GM19455 (cell line): Measurements from ENCODE around the gene CPEB1.
"Not testable (repeated sequence)": the region's sequence is repeated elsewhere in the genome, so short reads cannot be mapped to it uniquely, and the experiment has no call there.

Experiments
- ATAC-seq: cut with Tn5 transposase; IDR thresholded peaks from one replicate; pipeline ENCODE4 v1.9.1; 2021; ENCODE audit not compliant: unreplicated experiment

Gene CPEB1

GRCh38 chr15:82649226-82649999 lies 2.2 kb upstream of the CPEB1 start:
- ATAC-seq, result no peak

- ATAC-seq, result no peak
Observed at GRCh38 chr15:82648257-82649103, 1.3 kb upstream of the CPEB1 start.

DNA sequence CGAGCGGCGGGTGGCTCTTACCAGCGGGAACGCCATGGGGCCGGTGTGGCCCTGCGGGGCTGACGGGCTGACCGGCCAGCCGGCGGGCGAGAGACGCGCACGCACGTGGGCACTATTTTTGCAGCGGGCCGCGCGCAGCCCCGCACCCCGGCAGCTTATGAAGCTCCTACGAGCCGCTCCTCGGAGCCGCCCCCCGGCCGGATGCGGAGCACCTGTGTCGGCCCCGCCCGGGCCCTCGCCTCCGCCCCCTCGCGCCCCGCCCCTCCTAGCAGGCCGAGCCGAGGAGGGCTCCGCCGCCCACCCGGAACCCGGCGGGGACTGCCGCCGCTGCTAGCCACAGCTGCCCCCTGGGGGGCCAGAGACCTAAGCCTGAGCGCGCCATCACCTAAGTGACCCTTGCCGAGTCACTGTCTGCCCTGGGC lies 683 bp upstream of the CPEB1 start:
- ATAC-seq, result peak; percentile 44

DNA sequence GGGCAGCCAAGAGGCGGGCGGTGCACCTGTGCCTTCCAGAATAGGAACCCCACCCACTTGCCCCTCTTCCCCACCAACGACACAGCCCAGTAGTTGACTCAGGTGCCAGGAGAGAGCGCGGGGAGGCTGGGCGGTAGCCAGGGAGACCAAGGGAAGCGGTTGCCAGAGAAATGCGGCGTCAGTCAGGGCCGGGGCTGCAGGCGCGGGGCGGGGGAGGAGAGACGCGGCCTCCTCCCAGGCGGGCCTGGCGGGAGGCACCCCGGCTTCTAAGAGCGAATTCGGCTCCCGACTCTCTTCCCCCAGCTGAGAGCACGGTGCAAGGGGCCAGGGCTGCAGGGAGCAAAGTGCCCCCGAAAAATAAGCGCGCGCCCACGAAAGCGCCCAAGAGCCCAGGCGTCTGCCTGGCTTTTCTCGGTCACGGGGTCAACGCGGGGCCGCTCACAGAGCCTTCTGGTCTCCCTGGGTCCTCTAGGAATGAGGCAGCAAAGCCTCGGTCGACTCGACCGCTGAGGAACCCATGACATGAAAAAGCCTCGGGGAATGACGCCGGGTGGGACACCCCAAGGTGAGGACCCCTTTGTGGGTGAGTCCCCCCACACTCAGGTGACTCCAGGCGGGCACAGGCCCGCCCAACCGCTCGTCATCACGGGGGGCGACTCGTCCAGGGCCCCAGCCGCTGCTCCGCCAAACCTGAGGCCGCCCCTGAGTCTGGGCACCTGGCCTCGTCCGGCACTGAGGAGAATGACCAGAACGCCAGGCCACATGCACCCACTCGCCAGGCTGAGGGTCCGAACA lies 716 bp downstream of the CPEB1 start:
- ATAC-seq, result no peak

DNA sequence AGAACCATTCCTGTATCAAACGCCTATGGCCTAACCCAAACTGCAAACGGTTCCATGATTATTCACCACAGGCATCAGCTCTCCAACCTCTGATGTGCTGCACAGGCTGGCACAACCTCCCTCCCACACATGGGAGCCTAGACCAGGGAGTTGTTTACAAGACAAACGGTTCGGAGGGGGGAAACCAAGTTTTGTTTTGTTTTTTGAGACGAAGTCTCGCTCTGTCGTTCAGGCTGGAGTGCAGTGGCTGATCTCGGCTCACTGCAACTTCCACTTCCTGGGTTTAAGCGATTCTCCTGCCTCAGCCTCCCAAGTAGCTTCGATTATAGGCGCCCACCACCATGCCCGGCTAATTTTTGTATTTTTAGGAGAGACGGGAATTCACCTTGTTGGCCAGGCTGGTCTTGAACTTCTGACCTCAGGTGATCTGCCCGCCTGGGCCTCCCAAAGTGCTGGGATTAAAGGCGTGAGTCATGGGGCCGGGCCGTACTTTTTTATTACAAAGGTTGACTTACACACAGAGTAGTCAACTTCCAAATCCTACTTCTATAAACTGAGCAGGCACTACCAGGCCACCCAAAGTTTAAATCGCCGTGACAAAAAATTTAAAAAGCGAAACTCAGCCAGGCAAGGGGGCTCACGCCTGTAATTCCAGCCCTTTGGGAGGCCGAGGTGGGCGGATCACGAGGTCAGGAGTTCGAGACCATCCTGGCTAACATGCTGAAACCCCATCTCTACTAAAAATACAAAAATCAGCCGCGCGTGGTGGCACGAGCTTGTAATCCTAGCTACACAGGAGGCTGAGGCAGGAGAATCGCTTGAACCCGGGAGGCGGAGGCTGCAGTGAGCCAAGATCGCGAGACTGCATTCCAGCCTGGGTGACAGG lies 2.0 kb downstream of the CPEB1 start:
- not testable (repeated sequence) for ATAC-seq

GRCh38 chr15:82643992-82644391 lies 3.2 kb downstream of the CPEB1 start:
- no peak for ATAC-seq

DNA sequence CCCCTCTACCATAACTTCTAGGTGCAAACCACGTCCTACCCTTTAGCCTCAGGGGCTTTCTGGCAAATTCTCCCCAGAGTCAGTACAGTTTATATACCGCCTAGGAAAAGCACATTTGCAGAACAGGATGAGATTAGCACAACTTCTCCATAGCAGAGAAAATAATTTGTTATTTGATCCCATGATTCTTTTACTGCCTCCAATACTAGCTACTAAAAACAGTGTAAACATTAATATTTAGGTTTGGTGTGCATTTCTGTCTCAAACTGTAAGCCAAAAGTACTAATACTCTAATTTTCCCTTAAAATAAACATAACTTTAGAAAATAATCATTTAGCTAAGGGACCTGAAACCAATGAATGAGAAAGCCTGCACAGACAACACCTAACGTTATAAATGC lies 4.5 kb downstream of the CPEB1 start:
- ATAC-seq, result no peak

DNA sequence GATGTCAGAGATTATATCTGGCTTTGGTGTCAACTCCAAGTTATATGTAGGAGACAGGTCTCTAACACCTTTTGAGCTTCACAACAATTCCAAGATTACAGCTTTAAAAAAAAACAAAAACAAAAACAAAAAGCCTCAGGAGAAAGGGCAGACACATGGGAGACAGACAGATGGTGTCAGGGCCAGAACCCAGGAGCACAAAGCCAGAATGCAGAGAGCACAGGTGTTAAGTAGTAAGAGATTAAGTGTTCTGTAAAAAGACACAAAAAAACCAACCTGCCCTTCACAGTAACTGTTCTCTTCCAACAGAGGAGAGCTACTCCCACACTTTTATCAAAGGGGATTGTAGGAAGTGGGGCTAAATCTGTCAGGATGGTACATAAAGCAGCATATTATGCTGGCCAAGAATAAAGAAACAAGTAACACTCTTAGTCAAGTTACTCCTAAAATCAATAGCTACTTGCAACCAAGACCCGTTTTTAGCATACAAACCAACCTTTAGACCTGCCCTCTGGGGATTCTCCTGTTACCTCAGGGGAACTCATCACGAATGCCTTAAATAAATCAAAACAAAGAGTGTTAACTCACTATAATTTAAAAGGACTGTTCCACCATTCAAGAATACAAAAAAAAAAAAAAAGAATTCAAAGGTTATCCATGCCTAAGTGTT lies 5.9 kb downstream of the CPEB1 start:
- ATAC-seq, result no peak

DNA sequence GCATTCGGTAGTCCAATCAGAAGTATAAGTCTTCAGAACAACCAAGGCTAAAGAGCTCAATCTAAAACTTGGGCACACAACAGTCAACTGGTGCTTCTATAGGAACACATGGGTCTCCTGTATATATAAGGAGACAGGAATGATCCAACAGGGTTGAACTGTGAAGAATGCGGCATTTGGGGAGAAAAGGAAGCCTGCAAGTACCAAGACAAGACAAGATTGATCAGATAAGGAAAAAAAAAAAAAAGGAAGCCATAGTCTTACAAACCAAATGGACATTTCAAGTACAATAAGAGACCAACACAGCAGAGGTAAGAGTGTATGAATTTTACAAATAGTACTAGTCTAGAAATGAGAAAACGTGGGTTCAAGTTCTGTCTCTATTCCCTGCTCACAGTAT lies 6.5 kb downstream of the CPEB1 start:
- no peak for ATAC-seq

DNA sequence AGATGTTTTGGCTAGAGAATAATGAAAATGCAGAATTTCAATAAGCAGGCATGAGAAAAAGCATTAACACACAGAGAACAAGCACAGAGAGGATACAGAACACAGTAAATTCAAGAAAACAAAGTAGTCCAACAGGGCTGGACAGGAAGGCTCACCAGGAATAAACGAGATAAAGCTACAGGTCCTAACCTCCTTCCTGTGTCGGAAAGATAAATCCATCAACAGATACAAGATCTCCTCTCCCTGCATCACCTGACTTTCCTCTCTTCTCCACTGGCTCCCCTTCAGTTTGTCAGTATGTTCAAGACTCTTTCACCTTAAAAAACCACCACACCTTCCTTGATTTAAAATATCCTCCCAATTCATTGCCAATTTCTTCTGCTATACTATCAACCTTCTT lies 11.4 kb downstream of the CPEB1 start:
- no peak for ATAC-seq

DNA sequence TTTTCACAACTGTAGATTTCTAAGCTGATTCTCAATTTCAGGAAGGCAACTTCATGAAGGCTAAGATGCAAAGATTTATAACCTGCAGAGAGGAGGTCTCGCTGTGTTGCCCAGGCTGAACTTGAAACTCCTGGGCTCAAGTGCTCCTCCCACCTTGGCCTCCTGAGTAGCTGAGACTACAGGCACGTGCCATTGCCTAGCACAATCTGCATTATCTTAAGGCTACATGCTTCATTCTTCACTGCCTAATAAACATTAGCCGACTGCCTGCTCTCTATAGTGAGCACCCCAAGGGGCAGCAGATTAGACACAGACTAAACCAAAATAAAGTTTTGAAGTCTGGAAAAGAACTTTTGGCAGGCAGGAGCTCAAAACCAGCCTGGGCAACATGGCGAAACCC lies 17.1 kb downstream of the CPEB1 start:
- no peak for ATAC-seq

DNA sequence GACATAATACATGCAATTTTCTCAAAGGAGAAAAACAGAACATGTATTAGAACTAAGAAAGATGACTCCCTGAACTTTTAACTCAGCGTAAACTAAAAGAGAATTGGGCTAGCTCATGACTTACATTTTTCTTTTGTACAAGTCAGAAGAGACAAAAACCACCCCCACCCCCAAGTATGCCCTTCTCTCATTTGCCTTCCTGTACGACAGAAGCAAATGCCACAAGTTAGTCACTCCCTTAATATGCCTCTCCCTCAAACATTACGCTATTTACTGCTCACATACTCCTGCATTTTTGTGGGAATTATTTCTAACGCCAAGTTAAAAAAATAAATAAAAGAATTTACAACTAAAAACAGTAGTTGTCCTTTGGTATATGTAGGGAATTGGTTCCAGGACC lies 22.0 kb downstream of the CPEB1 start:
- no peak for ATAC-seq

DNA sequence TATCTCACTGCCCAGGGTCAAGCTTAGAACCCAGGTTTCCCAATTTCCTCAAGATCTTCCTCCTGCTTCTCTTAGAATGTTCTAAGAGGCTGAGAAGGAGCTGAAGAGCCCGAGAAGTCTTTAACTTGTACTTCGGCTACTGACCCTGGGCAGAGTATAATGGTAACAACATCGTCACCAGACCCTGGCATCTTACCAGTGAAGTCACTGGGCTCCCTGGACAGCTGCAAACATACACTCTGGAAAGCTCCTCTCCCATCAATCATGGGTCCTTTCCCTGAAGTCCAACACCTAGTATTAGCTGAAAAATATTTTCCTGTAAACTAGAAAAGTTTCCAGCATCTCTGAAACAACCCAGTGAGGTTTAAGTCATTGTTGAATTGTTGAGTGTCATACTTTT lies 22.7 kb downstream of the CPEB1 start:
- no peak for ATAC-seq

DNA sequence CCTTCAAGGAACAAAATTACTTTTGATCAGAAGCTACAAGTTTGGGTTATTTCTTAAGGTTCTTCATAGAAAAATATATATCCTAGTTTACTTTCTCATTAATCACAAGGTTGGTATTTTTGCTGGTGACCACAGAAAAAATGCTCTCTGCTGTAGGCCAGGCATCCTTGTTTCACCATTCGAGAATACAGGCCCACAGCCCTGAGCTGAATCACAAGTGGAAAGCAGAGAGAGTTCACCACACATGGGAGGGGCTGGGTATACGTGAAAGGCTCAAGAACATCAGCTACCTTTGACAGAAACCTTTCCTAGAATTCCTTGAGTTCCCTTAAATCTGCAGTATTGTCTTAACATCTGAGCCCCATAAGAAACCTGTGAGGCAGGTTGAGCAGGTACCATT lies 23.2 kb downstream of the CPEB1 start:
- no peak for ATAC-seq

DNA sequence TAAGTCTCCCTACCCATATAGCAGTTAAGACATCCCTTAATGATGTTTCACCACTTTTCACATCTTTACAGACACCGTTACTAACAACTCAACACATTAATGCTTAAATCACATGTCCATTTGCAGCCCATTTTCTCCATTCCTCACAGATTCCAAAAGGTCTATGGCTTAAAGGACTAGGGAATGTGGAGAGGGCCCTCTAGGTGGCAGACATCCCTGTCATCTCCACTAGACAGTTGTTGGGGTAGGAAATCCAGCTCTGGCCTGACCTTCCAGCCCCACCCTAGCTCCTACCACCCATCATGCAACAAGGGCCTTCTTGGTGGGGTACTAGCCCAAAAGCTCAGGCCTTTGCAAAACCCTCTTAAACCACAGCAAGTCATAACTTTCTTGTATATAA lies 25.2 kb downstream of the CPEB1 start:
- no peak for ATAC-seq

DNA sequence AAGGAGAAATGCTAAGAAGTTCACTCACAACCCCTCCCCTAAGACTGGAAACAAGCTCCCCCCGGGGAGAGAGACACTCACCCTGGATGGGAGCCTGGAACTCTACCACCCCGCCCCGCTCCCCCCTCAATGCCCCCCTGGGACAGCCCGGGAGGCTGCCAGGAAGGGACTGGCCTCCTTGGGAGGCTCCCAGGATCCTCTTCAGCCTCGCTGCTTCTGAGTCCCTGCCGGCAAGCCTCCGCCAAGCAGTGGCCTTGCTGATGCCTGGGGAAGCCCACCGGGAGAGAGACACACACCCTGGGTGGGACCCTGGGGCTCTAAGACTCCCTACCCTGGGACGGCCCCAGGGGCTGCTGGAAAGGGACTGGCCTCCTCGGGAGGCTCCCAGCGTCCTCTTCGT lies 33.4 kb downstream of the CPEB1 start:
- no peak for ATAC-seq

DNA sequence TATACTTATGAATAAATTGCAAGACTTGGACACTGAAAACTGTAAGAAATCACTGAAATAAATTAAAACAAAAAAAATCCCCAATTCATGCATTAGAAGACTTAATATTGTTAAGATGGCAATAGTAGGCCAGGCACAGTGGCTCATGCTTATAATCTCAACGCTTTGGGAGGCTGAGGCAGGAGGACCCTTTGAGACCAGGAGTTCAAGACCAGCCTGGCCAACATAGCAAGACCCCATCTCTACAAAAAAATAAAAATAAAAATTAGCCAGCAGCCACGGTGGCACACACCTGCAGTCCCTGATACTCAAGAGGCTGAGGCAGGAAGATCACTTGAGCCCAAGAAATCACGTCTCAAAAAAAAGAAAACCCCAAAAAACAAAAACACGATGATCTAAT lies 35.8 kb downstream of the CPEB1 start:
- ATAC-seq, result no peak

GRCh38 chr15:82602195-82602594 lies 45.0 kb downstream of the CPEB1 start:
- ATAC-seq, result no peak

DNA sequence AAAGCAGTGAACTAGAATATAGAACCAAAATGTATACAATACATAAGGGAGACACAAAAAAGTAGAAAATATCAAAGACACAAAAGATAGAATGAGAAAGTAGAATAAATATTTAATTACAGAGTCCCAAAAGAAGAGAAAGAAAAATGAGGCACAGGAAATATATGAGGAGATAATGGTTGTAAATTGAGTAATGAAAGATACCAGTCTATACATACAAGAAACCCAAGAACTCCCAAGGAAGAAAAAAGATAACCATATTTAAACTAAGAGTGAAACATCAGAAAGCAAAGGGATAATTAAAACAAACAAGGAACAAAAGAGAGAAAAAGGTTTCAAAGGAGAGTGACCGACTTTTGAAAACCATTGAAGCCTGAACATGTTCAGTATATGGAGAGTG lies 47.3 kb downstream of the CPEB1 start:
- no peak for ATAC-seq

GRCh38 chr15:82597815-82598214 lies 49.3 kb downstream of the CPEB1 start:
- no peak for ATAC-seq
